Activated CD8-positive, alpha-beta T cell treated with anti-CD3 and anti-CD28 coated beads for 36 hours (primary cell): ENCODE data around the gene PGS1. TPM values are rescaled to one million over a fixed set of nuclear protein-coding genes. Genes with fewer than 3 reads are reported as not detected.
A peak's percentile ranks its signal among the peaks of the same experiment; 100 is the strongest.

ENCODE experiments used
- ATAC-seq: fragments of 200-7000 bp; cut with Tn5 transposase; one replicate; pipeline ENCODE4 v1.10.0; 2021; ENCODE audit warnings: mild to moderate bottlenecking, moderate library complexity
- CTCF ChIA-PET: fragments of 350-600 bp; sonication (Branson Sonifier 250); formaldehyde crosslinking; loops from one replicate; lab custom pipeline; 2021; ENCODE audit warnings: antibody characterized with exemption; lab: Charles Lee
- POLR2A ChIA-PET: fragments of 350-600 bp; sonication (Branson Sonifier 250); formaldehyde crosslinking; loops from one replicate; lab custom pipeline; 2021; ENCODE audit warnings: antibody characterized with exemption; lab: Charles Lee
- DNase-seq: peaks from one replicate; pipeline ENCODE4 v3.0.0-alpha.2; 2020
- H3K27ac Mint-ChIP-seq: one replicate; pipeline ENCODE4 v1.8.0; 2021; ENCODE audit warnings: mild to moderate bottlenecking, mixed read lengths
- H3K27me3 Mint-ChIP-seq: one replicate; pipeline ENCODE4 v1.8.0; 2021; ENCODE audit warnings: mixed read lengths
- H3K36me3 Mint-ChIP-seq: one replicate; pipeline ENCODE4 v1.8.0; 2021; ENCODE audit warnings: low read depth, mixed read lengths
- H3K4me1 Mint-ChIP-seq: one replicate; pipeline ENCODE4 v1.8.0; 2021; ENCODE audit warnings: low read depth, mixed read lengths
- H3K4me3 Mint-ChIP-seq: one replicate; pipeline ENCODE4 v1.8.0; 2021; ENCODE audit warnings: mild to moderate bottlenecking, moderate library complexity, mixed read lengths
- H3K9me3 Mint-ChIP-seq: one replicate; pipeline ENCODE4 v1.8.0; 2021; ENCODE audit warnings: mixed read lengths
- intact Hi-C: fragments of 100-400 bp; cut with micrococcal nuclease; formaldehyde crosslinking; loops from one replicate; pipeline ENCODE4 v1.10.0; 2022
- total RNA-seq, 2 experiments: library from RNA; stranded (reverse); gene quantifications; one replicate each; pipeline ENCODE4 v1.2.3, GENCODE V29; 2021
- TF ChIP-seq, protein P1 (sequence below): fragments of 200-600 bp; IDR thresholded peaks from one replicate; pipeline ENCODE4 v1.8.0; 2022; ENCODE audit warnings: antibody characterized with exemption, mild to moderate bottlenecking

Gene PGS1
- total RNA-seq, 2 experiments from 2014 or later = 42.1 to 43.3 TPM

DNA sequence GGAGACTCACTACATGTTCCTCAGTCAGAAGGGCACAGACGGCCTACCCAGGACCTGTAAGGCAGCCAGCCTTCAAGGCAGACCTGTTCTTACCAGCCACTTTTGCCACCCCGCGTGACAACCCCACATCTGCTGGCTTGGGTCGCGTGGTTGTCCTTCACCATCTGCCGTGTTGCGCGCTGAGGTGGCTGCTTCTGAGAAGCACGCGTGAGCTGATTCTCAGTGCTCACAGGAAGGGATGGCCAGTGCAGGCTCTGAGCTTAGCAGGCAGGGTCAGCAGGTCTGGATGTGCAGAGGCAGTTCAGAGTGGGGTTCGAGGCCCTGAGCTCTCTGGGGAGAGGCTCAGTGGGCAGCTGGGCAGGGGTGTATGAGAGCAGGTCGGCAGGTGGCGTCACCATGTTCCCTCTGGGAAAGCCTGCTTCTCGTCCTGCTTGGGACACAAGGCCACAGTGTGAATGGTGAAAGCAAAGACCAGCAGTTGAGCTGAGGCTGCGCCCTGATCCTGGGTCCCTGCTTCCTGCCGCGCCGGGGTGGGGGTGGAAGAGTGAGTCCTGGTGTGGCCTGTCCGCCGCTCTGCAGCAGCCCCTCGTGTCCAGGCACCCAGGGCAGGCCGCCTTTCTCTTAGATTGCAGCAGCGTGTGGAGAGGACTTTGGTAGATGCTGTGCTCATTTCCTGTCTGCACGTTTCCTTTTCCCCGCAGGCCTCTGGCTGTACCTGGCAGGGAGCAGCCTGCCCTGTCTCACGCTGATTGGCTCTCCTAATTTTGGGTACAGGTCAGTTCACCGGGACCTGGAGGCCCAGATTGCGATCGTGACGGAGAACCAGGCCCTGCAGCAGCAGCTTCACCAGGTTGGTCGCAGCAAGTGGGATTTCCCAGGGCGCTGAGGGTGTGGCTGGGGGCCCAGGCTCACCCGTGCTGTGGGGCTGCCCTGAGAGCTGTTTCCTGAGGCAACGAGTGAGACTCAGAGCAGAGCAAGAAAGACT is 36.0 kb downstream of the PGS1 start:
- H3K9me3 Mint-ChIP-seq = no peaks in the 10 kb centered on the region
- ChIA-PET POLR2A (interaction anchor here (0.8 to 1.6 kb wide), 10 partner anchors 18 to 58 kb away, joined by 3 to 5 read pairs (median 3); partner anchors contain the start of gene SOCS3), CTCF (interaction anchor here (0.8 kb wide), 1 partner anchor 54 kb away, joined by 5 read pairs; the partner anchor contains the start of gene SOCS3)
- DNase-seq = peak; percentile 72
- H3K36me3 Mint-ChIP-seq = peaks cover 36% of the 10 kb centered on the region
- intact Hi-C loops = no loop called here
- H3K4me1 Mint-ChIP-seq = peaks cover 52% of the 10 kb centered on the region
- TF ChIP-seq, protein P1, sequence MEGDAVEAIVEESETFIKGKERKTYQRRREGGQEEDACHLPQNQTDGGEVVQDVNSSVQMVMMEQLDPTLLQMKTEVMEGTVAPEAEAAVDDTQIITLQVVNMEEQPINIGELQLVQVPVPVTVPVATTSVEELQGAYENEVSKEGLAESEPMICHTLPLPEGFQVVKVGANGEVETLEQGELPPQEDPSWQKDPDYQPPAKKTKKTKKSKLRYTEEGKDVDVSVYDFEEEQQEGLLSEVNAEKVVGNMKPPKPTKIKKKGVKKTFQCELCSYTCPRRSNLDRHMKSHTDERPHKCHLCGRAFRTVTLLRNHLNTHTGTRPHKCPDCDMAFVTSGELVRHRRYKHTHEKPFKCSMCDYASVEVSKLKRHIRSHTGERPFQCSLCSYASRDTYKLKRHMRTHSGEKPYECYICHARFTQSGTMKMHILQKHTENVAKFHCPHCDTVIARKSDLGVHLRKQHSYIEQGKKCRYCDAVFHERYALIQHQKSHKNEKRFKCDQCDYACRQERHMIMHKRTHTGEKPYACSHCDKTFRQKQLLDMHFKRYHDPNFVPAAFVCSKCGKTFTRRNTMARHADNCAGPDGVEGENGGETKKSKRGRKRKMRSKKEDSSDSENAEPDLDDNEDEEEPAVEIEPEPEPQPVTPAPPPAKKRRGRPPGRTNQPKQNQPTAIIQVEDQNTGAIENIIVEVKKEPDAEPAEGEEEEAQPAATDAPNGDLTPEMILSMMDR = no peak
- no peaks in the 10 kb centered on the region for H3K27me3 Mint-ChIP-seq
- peak overlapping the region; percentile 58 for H3K4me3 Mint-ChIP-seq
- peak overlapping the region; percentile 90 for H3K27ac Mint-ChIP-seq
- peak; percentile 51 for ATAC-seq

DNA sequence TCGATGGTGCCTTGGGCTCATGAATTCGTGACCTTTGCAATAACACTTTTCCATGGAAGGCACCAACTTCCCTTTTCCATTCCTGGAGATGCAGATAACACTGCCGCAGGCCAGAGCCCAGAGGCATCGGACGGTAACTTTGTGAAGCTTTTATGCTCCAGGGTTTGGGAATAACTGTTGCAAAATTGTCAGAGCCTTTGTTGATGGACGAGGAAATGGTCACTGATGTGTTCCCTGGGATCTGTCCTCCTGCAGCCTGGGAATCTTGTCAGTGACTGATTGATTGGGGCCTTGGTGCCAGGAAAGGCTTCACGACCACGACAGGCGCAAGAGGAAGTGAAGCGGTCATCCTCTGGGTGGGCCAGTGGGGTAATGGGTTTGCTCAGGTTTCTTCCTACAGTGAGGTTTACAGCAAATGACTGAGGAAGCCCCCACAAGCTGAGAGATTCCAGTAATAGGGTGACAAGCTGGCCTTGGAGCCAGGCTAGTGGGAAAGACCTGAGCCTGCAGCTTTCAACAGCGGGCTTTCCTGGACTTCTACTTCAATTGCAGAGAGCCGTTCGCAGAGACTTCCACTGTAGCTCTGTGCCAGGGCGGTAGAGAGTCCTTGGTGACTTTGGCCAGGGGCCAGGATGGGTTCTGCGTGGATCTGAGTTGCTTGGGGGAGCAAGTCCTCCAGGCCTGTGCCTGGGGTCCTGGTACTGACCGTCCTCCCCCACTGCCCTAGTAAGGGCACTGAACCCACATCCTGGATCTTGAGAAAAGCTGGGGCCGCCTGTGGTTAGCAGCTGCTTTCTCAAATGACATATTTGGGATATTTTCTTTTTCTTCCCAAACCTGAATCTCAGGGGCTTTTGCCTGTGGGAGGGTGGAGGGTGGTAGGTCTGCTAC is 37.6 kb downstream of the PGS1 start:
- no peaks in the 10 kb centered on the region for H3K27me3 Mint-ChIP-seq
- no peak for DNase-seq
- H3K4me3 Mint-ChIP-seq = no peak overlapping the region
- peaks cover 34% of the 10 kb centered on the region for H3K36me3 Mint-ChIP-seq
- ChIA-PET POLR2A (interaction anchor here (1.0 to 3.4 kb wide), 5 partner anchors 9 to 57 kb away, joined by 3 to 19 read pairs (median 3); partner anchors contain the start of gene SOCS3), CTCF (interaction anchor here (1.6 to 2.2 kb wide), 2 partner anchors 50 to 165 kb away, joined by 3 to 11 read pairs; no protein-coding TSS in a partner anchor)
- intact Hi-C loops = no loop called here
- TF ChIP-seq, protein P1 = no peak
- H3K27ac Mint-ChIP-seq = peak overlapping the region; percentile 90
- H3K9me3 Mint-ChIP-seq = no peaks in the 10 kb centered on the region
- no peak for ATAC-seq
- H3K4me1 Mint-ChIP-seq = peaks cover 55% of the 10 kb centered on the region

DNA sequence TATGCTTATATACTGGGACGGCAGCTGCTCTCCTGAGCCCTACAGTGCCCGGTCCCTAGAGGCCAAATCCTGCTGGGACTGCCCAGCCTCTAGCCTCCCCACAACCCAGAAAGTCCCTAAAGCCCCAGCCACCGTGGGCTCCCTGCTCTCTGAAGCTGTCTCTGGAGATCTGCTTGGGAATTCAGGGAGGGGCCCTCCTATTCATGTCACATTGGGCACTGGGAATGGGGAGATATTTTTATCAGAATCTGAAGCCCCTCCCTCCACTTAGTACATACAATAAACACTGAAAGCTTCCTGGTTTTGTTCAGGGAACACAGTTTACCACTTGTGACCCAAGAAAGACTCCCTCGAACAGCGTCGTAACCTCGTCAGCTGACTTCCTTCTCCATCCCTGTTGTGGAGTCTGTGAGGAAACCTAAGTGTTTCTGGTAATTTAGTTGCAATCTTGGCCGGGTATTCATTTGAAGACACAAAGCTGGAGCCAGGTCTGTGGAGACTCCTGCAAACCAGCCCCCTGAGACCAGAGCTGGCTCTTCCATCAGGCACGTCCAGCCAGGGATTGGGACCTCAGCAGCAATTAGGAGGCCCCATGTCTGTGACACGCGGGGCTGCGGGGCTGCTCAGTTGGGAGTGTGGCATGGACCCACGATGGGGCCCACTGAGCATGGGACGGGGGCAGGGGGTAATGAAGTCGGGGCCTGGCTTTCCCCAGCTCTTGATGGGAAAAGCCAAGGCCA is 38.5 kb downstream of the PGS1 start:
- intact Hi-C loops = no loop called here
- CTCF ChIA-PET = interaction anchor here (0.7 to 2.2 kb wide), 3 partner anchors 51 to 166 kb away, joined by 3 to 11 read pairs (median 3); no protein-coding TSS in a partner anchor

DNA sequence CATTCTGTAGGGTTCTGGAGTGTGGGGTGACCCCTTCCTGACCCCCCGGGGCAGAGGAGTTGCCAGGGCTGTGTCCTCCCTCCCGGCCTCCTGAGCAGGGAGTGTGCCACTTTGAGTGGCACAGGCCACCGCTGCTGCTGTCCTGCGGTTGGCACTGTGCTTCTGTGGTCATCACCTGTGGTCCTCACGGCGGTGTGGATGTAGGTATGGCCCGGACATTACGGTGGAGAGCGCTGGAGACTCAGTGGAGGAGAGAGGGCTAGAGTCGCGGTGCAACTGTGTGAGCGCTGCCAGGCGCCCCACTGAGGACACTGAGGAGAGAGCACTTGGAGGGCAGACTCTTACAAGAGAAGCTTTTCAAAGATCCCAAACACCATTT is 39.1 kb downstream of the PGS1 start:
- DNase-seq (no peak), ATAC-seq (no peak)
- intact Hi-C loops = no loop called here
- Mint-ChIP-seq H3K9me3 (no peaks in the 10 kb centered on the region), H3K27me3 (no peaks in the 10 kb centered on the region), H3K4me1 (peaks cover 56% of the 10 kb centered on the region), H3K27ac (no peak overlapping the region), H3K4me3 (no peak overlapping the region), H3K36me3 (peaks cover 35% of the 10 kb centered on the region)
- TF ChIP-seq, protein P1 = no peak
- ChIA-PET CTCF (interaction anchor here (0.7 to 2.2 kb wide), 3 partner anchors 56 to 166 kb away, joined by 3 to 11 read pairs (median 3); no protein-coding TSS in a partner anchor), POLR2A (interaction anchor here (0.7 to 3.4 kb wide), 6 partner anchors 11 to 58 kb away, joined by 3 to 19 read pairs (median 3); partner anchors contain the start of gene SOCS3)

More for the DNA sequence above, 38.5 kb downstream of the PGS1 start:
- no peak for DNase-seq
- H3K27me3 Mint-ChIP-seq = no peaks in the 10 kb centered on the region
- ATAC-seq = no peak
- H3K4me1 Mint-ChIP-seq = peaks cover 59% of the 10 kb centered on the region
- POLR2A ChIA-PET = interaction anchor here (0.7 to 3.4 kb wide), 7 partner anchors 8 to 58 kb away, joined by 3 to 19 read pairs (median 3); partner anchors contain the start of gene SOCS3
- H3K36me3 Mint-ChIP-seq = peaks cover 35% of the 10 kb centered on the region
- H3K9me3 Mint-ChIP-seq = no peaks in the 10 kb centered on the region
- H3K4me3 Mint-ChIP-seq = no peak overlapping the region
- H3K27ac Mint-ChIP-seq = peak overlapping the region; percentile 83
- TF ChIP-seq, protein P1 = no peak
